ENCODE data around the gene ALAS1.

ALAS1 gene

GRCh38 chr3:52218454-52218853, 20.5 kb downstream of the ALAS1 start:
- TF ChIP-seq MAX (IDR thresholded peaks at IDR 0.05; ENCODE audit: low read depth, low read length), result no peak
- H3K4me3 ChIP-seq (ENCODE audit: low read depth, low read length), result no peak overlapping the region
- peak; percentile 47 for DNase-seq (ENCODE audit: low read depth)

- no peak overlapping the region for H3K4me3 ChIP-seq (ENCODE audit: low read depth, low read length)
- DNase-seq (ENCODE audit: low read depth), result no peak
- TF ChIP-seq MAX (IDR thresholded peaks at IDR 0.05; ENCODE audit: low read depth, low read length) (no peak), CTCF (IDR thresholded peaks at IDR 0.05; ENCODE audit: low read depth, low read length) (no peak), MYC (IDR thresholded peaks at IDR 0.05; ENCODE audit: low read depth, low read length) (no peak), POLR2A (IDR thresholded peaks at IDR 0.05; ENCODE audit: extremely low read depth, insufficient read length) (no peak)
These were observed 21.1 kb downstream of the ALAS1 start for GRCh38 chr3:52218937-52219650.

- H3K4me3 ChIP-seq (ENCODE audit: low read depth, low read length), result no peak overlapping the region
- peak; percentile 88 for DNase-seq (ENCODE audit: low read depth)
- TF ChIP-seq CTCF (IDR thresholded peaks at IDR 0.05; ENCODE audit: low read depth, low read length) (peak; percentile 91), MAX (IDR thresholded peaks at IDR 0.05; ENCODE audit: low read depth, low read length) (peak; percentile 54), POLR2A (IDR thresholded peaks at IDR 0.05; ENCODE audit: extremely low read depth, insufficient read length) (no peak), MYC (IDR thresholded peaks at IDR 0.05; ENCODE audit: low read depth, low read length) (peak; percentile 40; the same call in 1 of the 2 replicates)
These were observed 22.5 kb downstream of the ALAS1 start for GRCh38 chr3:52220380-52221026.

GRCh38 chr3:52221141-52221562, 23.2 kb downstream of the ALAS1 start:
- no peak overlapping the region for H3K4me3 ChIP-seq (ENCODE audit: low read depth, low read length)
- DNase-seq (ENCODE audit: low read depth), result no peak
- TF ChIP-seq POLR2A (IDR thresholded peaks at IDR 0.05; ENCODE audit: extremely low read depth, insufficient read length), result no peak
- no peak for TF ChIP-seq MYC (IDR thresholded peaks at IDR 0.05; ENCODE audit: low read depth, low read length)
- TF ChIP-seq MAX (IDR thresholded peaks at IDR 0.05; ENCODE audit: low read depth, low read length), result no peak
- no peak for TF ChIP-seq CTCF (IDR thresholded peaks at IDR 0.05; ENCODE audit: low read depth, low read length)

- TF ChIP-seq POLR2A (IDR thresholded peaks at IDR 0.05; ENCODE audit: extremely low read depth, insufficient read length) (no peak), MYC (IDR thresholded peaks at IDR 0.05; ENCODE audit: low read depth, low read length) (no peak), MAX (IDR thresholded peaks at IDR 0.05; ENCODE audit: low read depth, low read length) (no peak), CTCF (IDR thresholded peaks at IDR 0.05; ENCODE audit: low read depth, low read length) (no peak)
- DNase-seq (ENCODE audit: low read depth), result no peak
- H3K4me3 ChIP-seq (ENCODE audit: low read depth, low read length), result no peak overlapping the region
These were observed 23.8 kb downstream of the ALAS1 start for GRCh38 chr3:52221563-52222318.
